ENCODE measurements around the gene STYXL1. TPM values are rescaled to one million over a fixed set of nuclear protein-coding genes. Genes with fewer than 3 reads are reported as not detected.

Gene STYXL1
- total and polyA plus RNA-seq, 2 experiments from 2014 or later, result 56.3 to 70.1 TPM

- Histone ChIP-seq H4K20me1 (ENCODE audit: insufficient read depth, poor library complexity, severe bottlenecking) (no peaks in the 10 kb centered on the region), H2AFZ (no peak overlapping the region), H3K4me1 (ENCODE audit: insufficient read depth) (no peaks in the 10 kb centered on the region), H3K27me3 (no peaks in the 10 kb centered on the region), H3K4me2 (no peak overlapping the region), H3K9me3 (ENCODE audit: low read depth) (no peaks in the 10 kb centered on the region), H3K9me2 (replicated peaks; ENCODE audit: insufficient read depth) (no peaks in the 10 kb centered on the region), H3K79me2 (no peaks in the 10 kb centered on the region), H3K27ac (no peak overlapping the region), H3K4me3 (no peak overlapping the region), H3K36me3 (replicated peaks; ENCODE audit: insufficient read depth, low read depth) (no peaks in the 10 kb centered on the region)
- TF ChIP-seq EZH2 (IDR thresholded peaks at IDR 0.05; ENCODE audit: borderline replicate concordance) (no peak), CTCF (IDR thresholded peaks at IDR 0.05; ENCODE audit: poor library complexity) (no peak), EZH2phosphoT487 (IDR thresholded peaks at IDR 0.05; ENCODE audit: low read depth, severe bottlenecking, unreplicated experiment) (no peak)
- peak; percentile 19 for DNase-seq (ENCODE audit: low spot score)
- 96% methylated on average over 34 of the region's 41 CpGs for WGBS (ENCODE audit: low lambda C conversion rate, missing lambda C conversion rate)
These were observed 62.2 kb downstream of the STYXL1 start for GRCh38 chr7:75985518-75986146.

- Histone ChIP-seq H3K27me3 (no peaks in the 10 kb centered on the region), H3K4me1 (ENCODE audit: insufficient read depth) (no peaks in the 10 kb centered on the region), H3K27ac (no peak overlapping the region), H2AFZ (no peak overlapping the region), H3K4me2 (no peak overlapping the region), H4K20me1 (ENCODE audit: insufficient read depth, poor library complexity, severe bottlenecking) (no peaks in the 10 kb centered on the region), H3K9me3 (ENCODE audit: low read depth) (no peaks in the 10 kb centered on the region), H3K79me2 (no peaks in the 10 kb centered on the region), H3K9me2 (replicated peaks; ENCODE audit: insufficient read depth) (no peaks in the 10 kb centered on the region), H3K4me3 (no peak overlapping the region), H3K36me3 (replicated peaks; ENCODE audit: insufficient read depth, low read depth) (no peaks in the 10 kb centered on the region)
- TF ChIP-seq CTCF (IDR thresholded peaks at IDR 0.05; ENCODE audit: poor library complexity) (no peak), EZH2phosphoT487 (IDR thresholded peaks at IDR 0.05; ENCODE audit: low read depth, severe bottlenecking, unreplicated experiment) (no peak), EZH2 (IDR thresholded peaks at IDR 0.05; ENCODE audit: borderline replicate concordance) (no peak)
- DNase-seq (ENCODE audit: low spot score), result peak; percentile 3
- 89% methylated on average over 21 of the region's 21 CpGs for WGBS (ENCODE audit: low lambda C conversion rate, missing lambda C conversion rate)
These were observed 62.7 kb downstream of the STYXL1 start for GRCh38 chr7:75985009-75985517.

GRCh38 chr7:75984130-75985008, 63.4 kb downstream of the STYXL1 start:
- peak; percentile 6 for DNase-seq (ENCODE audit: low spot score)
- H3K27ac ChIP-seq, result no peak overlapping the region

More at GRCh38 chr7:75984130-75985008, 63.4 kb downstream of the STYXL1 start:
- WGBS (ENCODE audit: low lambda C conversion rate, missing lambda C conversion rate), result 93% methylated on average over 42 of the region's 44 CpGs
- H3K9me2 ChIP-seq (replicated peaks; ENCODE audit: insufficient read depth), result no peaks in the 10 kb centered on the region
- no peaks in the 10 kb centered on the region for H3K27me3 ChIP-seq
- H3K79me2 ChIP-seq, result no peaks in the 10 kb centered on the region
- H3K4me1 ChIP-seq (ENCODE audit: insufficient read depth), result no peaks in the 10 kb centered on the region
- no peaks in the 10 kb centered on the region for H4K20me1 ChIP-seq (ENCODE audit: insufficient read depth, poor library complexity, severe bottlenecking)
- H3K4me2 ChIP-seq, result no peak overlapping the region
- H2AFZ ChIP-seq, result no peak overlapping the region
- H3K36me3 ChIP-seq (replicated peaks; ENCODE audit: insufficient read depth, low read depth), result no peaks in the 10 kb centered on the region
- H3K4me3 ChIP-seq, result no peak overlapping the region
- TF ChIP-seq CTCF (IDR thresholded peaks at IDR 0.05; ENCODE audit: poor library complexity) (no peak), EZH2phosphoT487 (IDR thresholded peaks at IDR 0.05; ENCODE audit: low read depth, severe bottlenecking, unreplicated experiment) (no peak), EZH2 (IDR thresholded peaks at IDR 0.05; ENCODE audit: borderline replicate concordance) (no peak)
- H3K9me3 ChIP-seq (ENCODE audit: low read depth), result no peaks in the 10 kb centered on the region
